BJ (cell line): ENCODE measurements around the gene MCRIP1. TPM values are rescaled to one million over a fixed set of nuclear protein-coding genes. Genes with fewer than 3 reads are reported as not detected.

Experiments used
- CTCF ChIA-PET: fragments of 350-600 bp; formaldehyde crosslinking; extraction: SDS; loops from one replicate; lab custom pipeline; 2021; ENCODE audit warnings: antibody characterized with exemption, inconsistent platforms; lab: Yijun Ruan, JAX
- POLR2A ChIA-PET: fragments of 300-600 bp; sonication (Branson Sonifier 250); formaldehyde crosslinking; extraction: SDS; loops from one replicate; lab custom pipeline; 2021; ENCODE audit warnings: antibody characterized with exemption; lab: Charles Lee
- DNase-seq: peaks from one replicate; pipeline ENCODE4 v3.0.0-alpha.2; 2011; ENCODE audit warnings: low read depth
- H3K27me3 ChIP-seq: 2 replicates; pipeline ENCODE4 v1.6.0; 2011; ENCODE audit warnings: low read length; ENCODE audit not compliant: control insufficient read depth, insufficient read depth
- H3K36me3 ChIP-seq: 2 replicates; pipeline ENCODE4 v1.5.1; 2011; ENCODE audit warnings: low read length; ENCODE audit not compliant: control insufficient read depth, insufficient read depth
- H3K4me3 ChIP-seq: 2 replicates; pipeline ENCODE4 v1.5.1; 2011; ENCODE audit warnings: low read depth, mild to moderate bottlenecking, control low read depth, low read length
- CTCF ChIP-seq: IDR thresholded peaks from 2 replicates; pipeline ENCODE4 v1.5.1; 2011; ENCODE audit warnings: low read depth, mild to moderate bottlenecking, control low read depth, inconsistent platforms, low read length, moderate library complexity; ENCODE audit not compliant: insufficient read depth
- polyA plus RNA-seq: library from polyadenylated mRNA; depleted of rRNA; stranded (reverse); fragments of >200 nt; gene quantifications from 2 replicates; pipeline ENCODE4 v1.2.3, GENCODE V29; 2011

The MCRIP1 gene
- polyA plus RNA-seq, 1 experiment: 89.8 TPM

- ChIA-PET POLR2A (no interaction called here), CTCF (no interaction called here)
- Histone ChIP-seq H3K4me3 (peak overlapping the region; percentile 83), H3K36me3 (no peaks in the 10 kb centered on the region), H3K27me3 (no peaks in the 10 kb centered on the region)
- no peak for DNase-seq
- no peak for TF ChIP-seq CTCF
These were observed 407 bp downstream of the MCRIP1 start for GRCh38 chr17:81832608-81833159.

- Histone ChIP-seq H3K4me3 (peak overlapping the region; percentile 83), H3K36me3 (no peaks in the 10 kb centered on the region), H3K27me3 (no peaks in the 10 kb centered on the region)
- CTCF ChIA-PET: no interaction called here
- no peak for TF ChIP-seq CTCF
- POLR2A ChIA-PET: no interaction called here
- no peak for DNase-seq
These were observed 1.0 kb downstream of the MCRIP1 start for GRCh38 chr17:81831957-81832607.

DNA sequence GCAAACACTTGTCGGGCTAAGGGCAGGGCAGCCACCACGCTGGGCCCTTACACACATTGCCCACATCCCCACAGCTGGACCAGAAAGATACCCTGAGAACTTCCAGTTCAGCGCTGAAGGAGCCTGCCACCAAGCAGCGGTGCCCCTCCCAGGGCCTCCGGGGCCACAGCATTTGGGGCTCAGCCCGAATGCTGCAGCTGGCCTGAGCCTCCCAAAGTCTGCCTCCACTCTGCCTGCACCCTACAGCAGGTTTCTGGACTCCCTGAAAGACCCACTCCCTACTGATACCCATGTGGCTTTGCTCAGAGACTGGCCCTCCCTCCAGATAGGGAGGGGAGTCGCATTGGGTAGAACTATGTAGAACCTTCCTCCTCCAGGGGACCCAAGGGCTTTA lies 1.5 kb downstream of the MCRIP1 start:
- no peak for DNase-seq
- H3K4me3 ChIP-seq: no peak overlapping the region
- no peaks in the 10 kb centered on the region for H3K36me3 ChIP-seq
- no peak for TF ChIP-seq CTCF
- CTCF ChIA-PET: no interaction called here
- POLR2A ChIA-PET: no interaction called here
- no peaks in the 10 kb centered on the region for H3K27me3 ChIP-seq

- CTCF ChIA-PET: no interaction called here
- POLR2A ChIA-PET: no interaction called here
- TF ChIP-seq CTCF: no peak
- H3K4me3 ChIP-seq: no peak overlapping the region
- no peak for DNase-seq
- no peaks in the 10 kb centered on the region for H3K27me3 ChIP-seq
- no peaks in the 10 kb centered on the region for H3K36me3 ChIP-seq
These were observed 3.2 kb downstream of the MCRIP1 start for GRCh38 chr17:81829858-81830257.

- POLR2A ChIA-PET: no interaction called here
- no peak for TF ChIP-seq CTCF
These were observed 4.4 kb downstream of the MCRIP1 start for GRCh38 chr17:81828656-81829055.

More at GRCh38 chr17:81828656-81829055, 4.4 kb downstream of the MCRIP1 start:
- CTCF ChIA-PET: no interaction called here
- H3K4me3 ChIP-seq: no peak overlapping the region
- no peak for DNase-seq
- no peaks in the 10 kb centered on the region for H3K27me3 ChIP-seq
- peaks cover 5% of the 10 kb centered on the region; the same call in 1 of the 2 replicates for H3K36me3 ChIP-seq
